Measurements from ENCODE around the gene TBL1X. TPM values are rescaled to one million over a fixed set of nuclear protein-coding genes. Genes with fewer than 3 reads are reported as not detected.

Gene TBL1X
- total RNA-seq, 1 experiment from 2014 or later = 14.6 TPM

DNA sequence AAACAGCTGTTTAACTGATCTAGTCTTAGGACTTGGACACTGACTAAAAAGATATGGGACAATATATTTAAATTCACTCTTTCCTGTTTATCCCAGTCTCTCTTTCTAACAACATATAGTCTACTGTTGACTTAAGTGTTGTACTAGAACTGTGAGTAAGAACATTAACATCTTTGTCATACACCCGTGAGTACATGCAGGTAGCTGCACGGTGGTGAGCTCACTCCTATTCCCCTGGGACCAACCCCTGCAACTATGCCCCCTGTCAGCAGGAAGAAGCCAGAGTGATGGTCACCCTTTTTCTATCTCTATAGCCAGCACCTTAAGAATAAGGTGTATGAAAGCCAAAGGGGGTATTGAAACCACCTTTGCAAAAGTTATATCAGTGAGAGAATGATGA lies 17.6 kb downstream of the TBL1X start:
- DNase-seq (ENCODE audit: low read depth, low spot score) (no peak), ATAC-seq (no peak)

DNA sequence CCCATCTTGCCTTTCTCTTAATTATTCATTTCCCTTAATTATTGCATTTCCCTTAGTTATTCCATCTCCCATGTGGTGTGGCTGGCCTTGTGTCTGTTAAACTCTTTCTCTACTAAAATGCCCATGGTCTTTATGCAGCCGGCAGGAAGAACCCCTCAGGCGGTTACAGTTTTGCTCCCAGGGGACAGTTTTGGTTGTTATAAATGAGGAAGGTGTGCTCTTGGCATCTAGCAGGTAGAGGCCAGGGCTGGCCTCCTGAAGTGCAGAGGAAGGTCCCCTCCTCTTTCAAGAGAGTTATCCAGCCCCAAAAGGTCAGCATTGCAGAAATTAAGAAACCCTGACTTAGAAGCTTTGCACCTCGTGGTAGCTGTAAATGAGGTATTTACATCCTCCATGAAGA lies 18.0 kb downstream of the TBL1X start:
- no peaks in the 10 kb centered on the region for H3K27me3 ChIP-seq (ENCODE audit: control insufficient read depth, insufficient read depth, low read length)
- no TSS peak for BruUV-seq (replicated peaks)
- no peak for ATAC-seq
- intact Hi-C loops (cut with micrococcal nuclease; ENCODE audit: unreplicated experiment) (no loop called here), in situ Hi-C loops (cut with HindIII; ENCODE audit: low pct_unique_long_range_greater_than_20kb, low sequenced_read_pairs) (no loop called here)
- H3K36me3 ChIP-seq (ENCODE audit: control insufficient read depth, insufficient read depth, low read length) = no peaks in the 10 kb centered on the region; the same call in 1 of the 2 replicates
- H3K9me3 ChIP-seq (ENCODE audit: control insufficient read depth, insufficient read depth, low read depth, low read length) = no peaks in the 10 kb centered on the region
- DNase-seq (ENCODE audit: low read depth, low spot score) = no peak
- CTCF ChIA-PET = no interaction called here
- H3K4me1 ChIP-seq (ENCODE audit: control insufficient read depth, insufficient read depth, low read length) = no peaks in the 10 kb centered on the region
- POLR2A ChIA-PET = no interaction called here
- H3K27ac ChIP-seq (ENCODE audit: low read length) = no peak overlapping the region
- TF ChIP-seq, protein P1, sequence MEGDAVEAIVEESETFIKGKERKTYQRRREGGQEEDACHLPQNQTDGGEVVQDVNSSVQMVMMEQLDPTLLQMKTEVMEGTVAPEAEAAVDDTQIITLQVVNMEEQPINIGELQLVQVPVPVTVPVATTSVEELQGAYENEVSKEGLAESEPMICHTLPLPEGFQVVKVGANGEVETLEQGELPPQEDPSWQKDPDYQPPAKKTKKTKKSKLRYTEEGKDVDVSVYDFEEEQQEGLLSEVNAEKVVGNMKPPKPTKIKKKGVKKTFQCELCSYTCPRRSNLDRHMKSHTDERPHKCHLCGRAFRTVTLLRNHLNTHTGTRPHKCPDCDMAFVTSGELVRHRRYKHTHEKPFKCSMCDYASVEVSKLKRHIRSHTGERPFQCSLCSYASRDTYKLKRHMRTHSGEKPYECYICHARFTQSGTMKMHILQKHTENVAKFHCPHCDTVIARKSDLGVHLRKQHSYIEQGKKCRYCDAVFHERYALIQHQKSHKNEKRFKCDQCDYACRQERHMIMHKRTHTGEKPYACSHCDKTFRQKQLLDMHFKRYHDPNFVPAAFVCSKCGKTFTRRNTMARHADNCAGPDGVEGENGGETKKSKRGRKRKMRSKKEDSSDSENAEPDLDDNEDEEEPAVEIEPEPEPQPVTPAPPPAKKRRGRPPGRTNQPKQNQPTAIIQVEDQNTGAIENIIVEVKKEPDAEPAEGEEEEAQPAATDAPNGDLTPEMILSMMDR (IDR thresholded peaks at IDR 0.05) = no peak
- no peak for TF ChIP-seq TCF7L2 (IDR thresholded peaks at IDR 0.05; ENCODE audit: low read depth, low read length)
- no peak overlapping the region for H3K4me3 ChIP-seq (ENCODE audit: low read depth in 2 of 2, low read length in 2 of 2)

More for the DNA sequence above, 17.6 kb downstream of the TBL1X start:
- Histone ChIP-seq H3K27me3 (ENCODE audit: control insufficient read depth, insufficient read depth, low read length) (no peaks in the 10 kb centered on the region), H3K4me1 (ENCODE audit: control insufficient read depth, insufficient read depth, low read length) (no peaks in the 10 kb centered on the region), H3K9me3 (ENCODE audit: control insufficient read depth, insufficient read depth, low read depth, low read length) (no peaks in the 10 kb centered on the region), H3K4me3 (ENCODE audit: low read depth in 2 of 2, low read length in 2 of 2) (no peak overlapping the region), H3K36me3 (ENCODE audit: control insufficient read depth, insufficient read depth, low read length) (no peaks in the 10 kb centered on the region; the same call in 1 of the 2 replicates), H3K27ac (ENCODE audit: low read length) (no peak overlapping the region)
- POLR2A ChIA-PET = no interaction called here
- in situ Hi-C loops (cut with HindIII; ENCODE audit: low pct_unique_long_range_greater_than_20kb, low sequenced_read_pairs) (no loop called here), intact Hi-C loops (cut with micrococcal nuclease; ENCODE audit: unreplicated experiment) (no loop called here)
- TF ChIP-seq POLR2AphosphoS5 (IDR thresholded peaks at IDR 0.05; ENCODE audit: low read depth, low read length) = no peak
- TF ChIP-seq, protein P2, sequence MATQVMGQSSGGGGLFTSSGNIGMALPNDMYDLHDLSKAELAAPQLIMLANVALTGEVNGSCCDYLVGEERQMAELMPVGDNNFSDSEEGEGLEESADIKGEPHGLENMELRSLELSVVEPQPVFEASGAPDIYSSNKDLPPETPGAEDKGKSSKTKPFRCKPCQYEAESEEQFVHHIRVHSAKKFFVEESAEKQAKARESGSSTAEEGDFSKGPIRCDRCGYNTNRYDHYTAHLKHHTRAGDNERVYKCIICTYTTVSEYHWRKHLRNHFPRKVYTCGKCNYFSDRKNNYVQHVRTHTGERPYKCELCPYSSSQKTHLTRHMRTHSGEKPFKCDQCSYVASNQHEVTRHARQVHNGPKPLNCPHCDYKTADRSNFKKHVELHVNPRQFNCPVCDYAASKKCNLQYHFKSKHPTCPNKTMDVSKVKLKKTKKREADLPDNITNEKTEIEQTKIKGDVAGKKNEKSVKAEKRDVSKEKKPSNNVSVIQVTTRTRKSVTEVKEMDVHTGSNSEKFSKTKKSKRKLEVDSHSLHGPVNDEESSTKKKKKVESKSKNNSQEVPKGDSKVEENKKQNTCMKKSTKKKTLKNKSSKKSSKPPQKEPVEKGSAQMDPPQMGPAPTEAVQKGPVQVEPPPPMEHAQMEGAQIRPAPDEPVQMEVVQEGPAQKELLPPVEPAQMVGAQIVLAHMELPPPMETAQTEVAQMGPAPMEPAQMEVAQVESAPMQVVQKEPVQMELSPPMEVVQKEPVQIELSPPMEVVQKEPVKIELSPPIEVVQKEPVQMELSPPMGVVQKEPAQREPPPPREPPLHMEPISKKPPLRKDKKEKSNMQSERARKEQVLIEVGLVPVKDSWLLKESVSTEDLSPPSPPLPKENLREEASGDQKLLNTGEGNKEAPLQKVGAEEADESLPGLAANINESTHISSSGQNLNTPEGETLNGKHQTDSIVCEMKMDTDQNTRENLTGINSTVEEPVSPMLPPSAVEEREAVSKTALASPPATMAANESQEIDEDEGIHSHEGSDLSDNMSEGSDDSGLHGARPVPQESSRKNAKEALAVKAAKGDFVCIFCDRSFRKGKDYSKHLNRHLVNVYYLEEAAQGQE (IDR thresholded peaks at IDR 0.05; ENCODE audit: insufficient read depth in 1 of 2, low read depth in 2 of 2, low read length in 1 of 2) = no peak
- no peak for TF ChIP-seq SIN3A (IDR thresholded peaks at IDR 0.05; ENCODE audit: borderline replicate concordance, insufficient read depth, low read depth, low read length)
- TF ChIP-seq, protein P1 (IDR thresholded peaks at IDR 0.05) = no peak
- TF ChIP-seq TCF7L2 (IDR thresholded peaks at IDR 0.05; ENCODE audit: low read depth, low read length) = no peak
- BruUV-seq (replicated peaks) = no TSS peak
- CTCF ChIA-PET = no interaction called here
